GM12874 (cell line): ENCODE measurements around the gene GLIPR1.
A peak's percentile ranks its signal among the peaks of the same experiment; 100 is the strongest.

Experiments used
- TF ChIP-seq, protein P1 (sequence below): IDR thresholded peaks from 2 replicates; pipeline ENCODE4 v1.5.1; 2011; ENCODE audit warnings: low read depth, mild to moderate bottlenecking, control low read depth, low read length, moderate library complexity; ENCODE audit not compliant: insufficient read depth

GLIPR1 gene

DNA sequence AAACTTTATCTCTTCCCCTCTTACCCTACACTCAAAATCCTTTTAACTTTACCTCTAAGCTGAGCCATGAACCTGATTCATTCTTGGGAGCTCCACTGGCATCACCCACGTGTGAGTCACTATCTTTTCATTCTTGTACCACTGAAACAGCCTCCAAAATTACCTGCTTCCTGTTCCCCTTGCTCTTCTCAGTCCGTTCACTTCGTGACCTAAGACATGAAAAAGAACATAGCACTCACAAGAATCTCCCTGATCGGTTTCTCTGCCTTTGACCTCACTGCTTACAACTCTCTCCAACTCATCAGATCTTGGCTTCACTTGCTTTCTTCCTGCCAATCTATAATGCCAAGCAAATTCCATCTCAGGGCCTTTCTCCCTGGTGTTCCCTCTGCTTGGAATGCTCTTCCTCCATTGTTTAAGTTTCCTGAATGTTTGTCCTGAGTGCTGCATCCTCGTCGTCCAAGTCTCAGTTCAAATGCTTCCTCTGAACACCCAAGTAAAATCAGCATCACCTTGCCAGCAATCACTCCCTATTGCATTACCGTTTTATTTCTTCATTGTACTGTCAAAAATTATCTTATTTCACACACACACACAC lies 9.2 kb downstream of the GLIPR1 start:
- TF ChIP-seq, protein P1, sequence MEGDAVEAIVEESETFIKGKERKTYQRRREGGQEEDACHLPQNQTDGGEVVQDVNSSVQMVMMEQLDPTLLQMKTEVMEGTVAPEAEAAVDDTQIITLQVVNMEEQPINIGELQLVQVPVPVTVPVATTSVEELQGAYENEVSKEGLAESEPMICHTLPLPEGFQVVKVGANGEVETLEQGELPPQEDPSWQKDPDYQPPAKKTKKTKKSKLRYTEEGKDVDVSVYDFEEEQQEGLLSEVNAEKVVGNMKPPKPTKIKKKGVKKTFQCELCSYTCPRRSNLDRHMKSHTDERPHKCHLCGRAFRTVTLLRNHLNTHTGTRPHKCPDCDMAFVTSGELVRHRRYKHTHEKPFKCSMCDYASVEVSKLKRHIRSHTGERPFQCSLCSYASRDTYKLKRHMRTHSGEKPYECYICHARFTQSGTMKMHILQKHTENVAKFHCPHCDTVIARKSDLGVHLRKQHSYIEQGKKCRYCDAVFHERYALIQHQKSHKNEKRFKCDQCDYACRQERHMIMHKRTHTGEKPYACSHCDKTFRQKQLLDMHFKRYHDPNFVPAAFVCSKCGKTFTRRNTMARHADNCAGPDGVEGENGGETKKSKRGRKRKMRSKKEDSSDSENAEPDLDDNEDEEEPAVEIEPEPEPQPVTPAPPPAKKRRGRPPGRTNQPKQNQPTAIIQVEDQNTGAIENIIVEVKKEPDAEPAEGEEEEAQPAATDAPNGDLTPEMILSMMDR, result no peak

DNA sequence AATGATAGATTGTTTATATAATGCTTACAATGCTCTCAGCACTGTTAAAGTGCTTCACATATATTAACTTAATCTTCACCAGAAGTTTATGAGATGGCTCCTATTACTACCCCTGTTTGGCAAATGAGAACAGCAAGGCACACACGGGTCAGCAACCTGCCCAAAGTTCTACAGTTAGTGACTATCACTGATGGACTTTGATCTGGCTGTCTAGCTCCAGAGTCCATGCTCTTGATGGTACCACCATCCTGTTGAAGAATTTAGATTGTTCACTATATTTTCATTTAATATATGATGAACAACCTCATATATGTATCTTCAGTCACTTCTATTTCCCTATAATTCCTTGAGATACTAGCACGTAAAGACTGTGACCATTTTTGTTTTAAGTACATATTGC lies 10.6 kb downstream of the GLIPR1 start:
- TF ChIP-seq, protein P1, result no peak

DNA sequence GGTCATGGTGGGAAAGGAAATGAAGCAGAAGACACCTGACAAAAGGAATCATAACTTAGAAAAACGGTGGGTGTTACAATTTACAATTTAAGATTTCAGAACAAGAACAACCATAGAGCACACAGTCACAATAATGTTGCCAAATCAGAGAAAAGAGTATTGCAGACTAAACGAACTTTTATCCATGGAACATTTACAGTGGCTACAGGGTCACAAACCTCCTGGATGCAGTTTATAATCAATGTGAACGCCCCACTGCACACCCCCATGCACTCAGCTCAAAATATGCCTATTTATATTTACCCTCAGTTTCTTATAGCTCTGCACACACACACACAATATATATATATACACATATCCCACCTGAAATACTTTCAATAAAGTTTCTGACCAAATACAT lies 22.9 kb downstream of the GLIPR1 start:
- TF ChIP-seq, protein P1, result no peak

DNA sequence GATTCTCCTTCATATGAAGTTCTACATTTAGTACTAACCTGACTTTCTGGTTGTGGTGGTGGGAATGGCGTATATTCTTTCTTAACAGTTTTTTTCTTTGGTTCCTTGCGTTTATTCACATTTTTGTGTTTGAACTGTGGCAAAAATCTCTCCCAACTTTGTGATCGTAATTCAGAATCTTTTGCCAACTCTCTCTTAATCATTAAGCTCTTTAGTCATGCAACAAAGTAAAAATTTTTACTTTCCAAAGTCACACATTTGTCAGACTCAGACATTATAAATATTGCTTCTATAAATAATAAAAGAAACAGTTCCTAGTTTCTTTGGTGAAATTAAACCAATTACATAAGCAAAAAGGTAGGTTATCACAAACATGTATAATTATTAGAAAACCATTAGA lies 23.3 kb downstream of the GLIPR1 start:
- TF ChIP-seq, protein P1, result no peak

DNA sequence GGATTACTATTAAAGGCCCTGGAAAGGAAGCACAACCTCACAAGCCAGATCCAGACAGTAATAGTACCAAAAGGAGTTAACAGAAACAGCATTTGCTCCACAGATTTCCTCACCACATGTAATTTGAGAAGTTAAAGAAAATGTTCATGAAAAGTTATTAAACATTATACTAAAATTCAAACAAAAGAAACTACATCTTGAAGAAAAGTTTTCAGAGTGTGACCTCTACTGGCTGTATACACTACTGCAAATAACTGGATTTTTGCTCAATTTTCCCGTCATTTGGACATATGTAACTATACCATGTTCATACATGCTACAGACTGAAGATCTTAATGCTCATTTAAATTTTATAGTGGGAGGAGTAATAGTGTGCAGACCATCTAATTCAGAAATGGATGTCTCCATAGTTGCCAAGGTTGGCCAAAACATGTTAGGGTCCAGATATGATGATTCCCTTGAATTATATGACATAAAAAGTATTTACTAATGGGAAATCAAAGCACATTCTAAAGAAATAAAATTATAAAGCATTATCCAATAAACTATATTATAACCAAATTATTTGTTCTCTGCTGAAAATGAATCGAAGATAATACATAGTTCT lies 25.3 kb downstream of the GLIPR1 start:
- TF ChIP-seq, protein P1, result peak; percentile 45

DNA sequence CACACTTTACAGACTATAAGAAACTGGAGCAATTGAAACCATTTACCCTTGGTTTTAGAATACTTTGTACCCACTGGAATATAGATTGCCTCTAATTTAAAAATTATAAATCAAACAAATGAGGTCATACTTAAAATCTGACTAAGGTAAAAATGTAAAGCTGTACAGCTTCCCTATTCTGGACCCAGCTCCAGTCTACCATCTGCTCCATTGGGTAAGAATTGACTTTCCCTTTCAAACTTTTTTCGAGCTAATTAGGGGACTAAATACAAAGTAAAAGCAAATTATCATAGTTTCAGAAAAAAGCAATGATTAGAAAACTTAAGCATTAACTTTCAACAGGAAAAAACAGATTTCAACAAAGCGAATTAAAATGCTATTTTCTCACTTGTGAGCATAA lies 26.5 kb downstream of the GLIPR1 start:
- TF ChIP-seq, protein P1, result no peak

DNA sequence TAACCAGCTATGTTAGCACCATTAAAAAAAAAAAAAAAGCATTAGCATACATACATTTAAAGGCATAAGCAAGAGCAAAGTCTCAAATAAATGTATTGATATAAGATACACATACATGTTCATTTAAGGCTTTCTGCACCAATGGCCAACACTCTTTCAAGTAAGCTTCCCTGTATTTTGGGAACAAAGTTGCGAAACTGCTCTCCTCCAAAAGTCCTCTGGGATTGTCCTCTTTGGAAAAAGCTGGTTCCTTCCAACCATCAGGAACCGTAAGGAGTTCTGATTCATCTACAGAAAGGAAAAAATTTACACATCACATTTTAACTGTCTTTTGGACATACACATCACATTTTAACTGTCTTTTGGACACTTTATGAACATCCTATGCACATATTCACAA lies 27.6 kb downstream of the GLIPR1 start:
- TF ChIP-seq, protein P1, result no peak
